Renal cortex interstitium (tissue), 11 donors: ENCODE data around the gene KRTAP4-5. TPM values are rescaled to one million over a fixed set of nuclear protein-coding genes. Genes with fewer than 3 reads are reported as not detected.
"Not testable (repeated sequence)": the region's sequence is repeated elsewhere in the genome, so short reads cannot be mapped to it uniquely, and the experiment has no call there.

Source experiments
- DNase-seq, 11 donors: peaks; one replicate each; pipeline ENCODE4 v3.0.0-alpha.2; 2013; ENCODE audit warnings: low read depth in 9 of 11, low spot score in 4 of 11; ENCODE audit errors: extremely low read depth in 1 of 11
- polyA plus RNA-seq, 3 donors: library from polyadenylated mRNA; unstranded; fragments of 120-200 nt; gene quantifications; one replicate each; pipeline ENCODE4 v1.2.1, GENCODE V29; 2013; ENCODE audit not compliant: insufficient read length in 3 of 3

Gene KRTAP4-5
- polyA plus RNA-seq, 3 donors = not detected

DNA sequence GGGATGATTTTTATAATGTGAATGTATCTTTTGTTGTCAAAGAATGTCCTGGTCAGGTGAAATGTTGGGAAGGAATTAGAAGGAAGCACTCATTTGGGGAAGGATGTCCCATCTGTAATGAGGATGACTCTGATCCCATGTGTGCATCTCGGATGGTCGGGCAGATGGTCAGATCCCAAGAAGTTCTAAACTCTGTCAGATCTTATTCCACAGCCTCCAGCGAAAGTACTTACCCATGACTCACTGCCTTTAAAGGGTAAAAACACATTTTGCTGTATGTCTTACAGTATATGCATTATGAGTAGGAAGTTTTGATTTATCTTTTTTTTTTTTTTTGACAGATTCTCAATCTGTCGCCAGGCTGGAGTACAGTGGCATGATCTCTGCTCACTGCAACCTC is 30.9 kb downstream of the KRTAP4-5 start:
- no peak for DNase-seq

DNA sequence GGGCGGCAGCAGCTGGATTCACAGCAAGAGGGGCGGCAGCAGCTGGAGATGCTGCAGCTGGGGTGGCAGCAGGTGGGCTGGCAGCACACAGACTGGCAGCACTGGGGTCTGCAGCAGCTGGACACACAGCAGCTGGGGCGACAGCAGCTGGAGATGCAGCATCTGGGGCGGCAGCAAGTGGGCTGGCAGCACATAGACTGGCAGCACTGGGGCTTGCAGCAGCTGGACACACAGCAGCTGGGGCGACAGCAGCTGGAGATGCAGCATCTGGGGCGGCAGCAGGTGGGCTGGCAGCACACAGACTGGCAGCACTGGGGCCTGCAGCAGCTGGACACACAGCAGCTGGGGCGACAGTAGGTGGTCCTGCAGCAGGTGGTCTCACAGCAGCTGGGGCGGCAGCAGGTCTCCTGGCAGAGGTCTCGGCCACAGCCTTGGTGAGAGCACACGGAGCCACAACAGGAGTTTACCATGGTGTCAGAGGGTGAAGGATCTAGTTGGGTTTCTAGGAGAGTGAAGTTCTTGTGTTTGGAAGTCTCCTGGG is 31.7 kb downstream of the KRTAP4-5 start, which contains the start of gene KRTAP4-11:
Gene KRTAP4-11, minus strand, starts transcription at position 528 of the 541 bp plus-strand sequence. Its CDS starts 58 bp downstream, at position 470.
- DNase-seq = not testable (repeated sequence)

DNA sequence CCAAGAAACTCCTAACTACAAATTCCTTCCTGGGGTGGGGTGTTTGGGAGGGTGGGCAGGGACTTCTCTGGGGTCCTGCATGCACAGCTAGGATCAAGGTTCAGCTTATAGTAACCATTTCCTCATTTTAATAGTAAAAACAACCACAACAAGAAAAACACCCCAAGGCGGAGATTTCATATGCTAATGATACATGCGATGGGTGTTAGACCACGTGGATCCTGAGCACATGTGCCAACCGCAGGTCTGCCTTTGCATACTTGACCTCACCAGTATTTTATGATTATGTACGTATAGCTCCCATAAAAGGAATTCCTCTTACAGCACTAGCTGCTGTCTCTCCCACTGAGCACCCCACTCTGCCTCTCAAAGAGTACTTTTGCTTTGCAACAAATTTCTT is 33.3 kb downstream of the KRTAP4-5 start:
- DNase-seq = no peak

DNA sequence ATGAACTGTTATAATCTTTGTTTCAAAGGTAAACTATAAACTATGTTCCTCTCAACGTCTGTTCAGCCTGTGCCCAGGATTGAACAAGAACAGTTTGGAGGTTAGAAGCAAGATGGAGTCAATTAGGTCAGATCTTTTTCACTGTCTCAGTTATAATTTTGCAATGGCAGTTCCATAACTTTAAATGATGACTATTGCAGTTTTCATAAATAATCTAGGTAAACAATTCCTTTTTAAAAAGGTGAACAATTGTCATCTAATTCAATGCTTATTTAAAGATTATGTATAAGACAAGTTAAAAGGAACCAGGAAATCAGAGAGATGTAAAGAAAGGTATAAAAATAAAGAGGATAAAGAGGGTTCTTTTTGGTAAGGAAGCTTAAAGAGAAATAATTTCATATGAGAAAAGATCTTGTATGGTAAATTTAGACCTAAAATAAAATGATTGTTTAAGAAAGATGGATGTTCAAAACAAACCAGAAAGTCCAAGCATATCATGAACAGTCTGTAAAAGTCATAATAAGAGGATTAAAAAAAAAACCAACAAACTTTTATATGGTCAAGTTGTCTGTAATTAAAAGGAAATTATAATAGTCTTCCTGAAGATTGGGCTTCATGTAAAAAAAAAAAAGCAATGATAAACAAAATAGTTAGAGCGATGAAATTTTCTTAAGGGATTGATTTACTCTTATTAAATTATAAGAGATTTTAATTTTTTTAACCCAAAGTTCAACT is 38.3 kb downstream of the KRTAP4-5 start:
- DNase-seq = no peak

DNA sequence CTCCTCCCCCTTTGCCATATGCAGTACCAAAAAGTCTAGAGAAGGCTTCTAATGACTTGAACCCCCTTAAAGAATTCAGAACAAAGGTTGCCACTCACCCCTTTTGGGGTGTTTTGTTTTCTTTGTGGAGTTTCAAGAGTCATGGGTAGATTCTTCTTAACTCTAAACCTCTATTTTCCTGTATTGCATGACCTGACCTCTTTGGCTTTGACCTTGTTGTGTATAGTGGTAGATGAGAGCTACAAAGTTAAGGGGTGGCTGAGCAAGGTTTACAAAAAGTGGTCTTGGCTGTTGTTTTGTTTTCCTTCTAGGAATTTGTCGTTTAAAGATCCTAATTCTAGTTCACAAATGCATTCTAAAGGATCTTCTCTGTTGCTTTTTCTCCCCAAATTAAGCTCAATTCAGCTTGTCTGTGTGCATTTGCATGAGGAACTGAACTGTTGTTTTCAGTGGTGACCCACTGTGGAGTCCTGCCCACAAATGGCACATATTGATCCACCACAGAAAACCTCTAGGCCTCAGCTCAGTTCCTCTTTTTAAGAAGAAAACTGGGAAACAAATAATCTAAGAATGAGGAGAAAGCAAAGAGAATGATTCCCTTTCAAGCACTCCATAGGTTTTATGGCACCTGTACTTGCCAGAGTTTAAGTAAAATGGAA is 40.8 kb downstream of the KRTAP4-5 start:
- not testable (repeated sequence) for DNase-seq

DNA sequence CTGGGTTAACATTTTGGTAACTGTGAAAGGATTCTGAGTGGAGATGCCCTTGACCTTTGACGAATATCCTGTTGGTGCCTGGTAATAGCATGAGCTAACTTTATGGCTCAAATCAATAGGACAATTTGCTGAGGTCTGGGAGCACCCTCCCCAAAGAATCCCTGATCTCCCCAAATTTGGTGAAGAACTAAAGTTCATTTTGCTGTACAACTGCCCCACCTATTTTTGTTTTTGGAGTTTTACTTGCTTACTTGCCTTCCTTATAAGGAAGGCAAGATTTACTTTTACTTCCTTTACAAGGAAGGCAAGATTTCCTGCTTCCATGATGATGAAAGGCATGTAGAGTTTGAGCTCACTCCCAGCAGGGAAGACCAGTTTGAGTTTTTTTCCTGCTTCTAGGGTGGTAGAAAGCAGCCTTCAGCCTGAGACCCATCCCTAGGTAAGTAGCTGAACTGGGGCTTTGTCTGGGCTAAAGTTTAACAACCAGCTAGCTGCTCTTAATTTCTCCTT is 41.6 kb downstream of the KRTAP4-5 start:
- no peak for DNase-seq

DNA sequence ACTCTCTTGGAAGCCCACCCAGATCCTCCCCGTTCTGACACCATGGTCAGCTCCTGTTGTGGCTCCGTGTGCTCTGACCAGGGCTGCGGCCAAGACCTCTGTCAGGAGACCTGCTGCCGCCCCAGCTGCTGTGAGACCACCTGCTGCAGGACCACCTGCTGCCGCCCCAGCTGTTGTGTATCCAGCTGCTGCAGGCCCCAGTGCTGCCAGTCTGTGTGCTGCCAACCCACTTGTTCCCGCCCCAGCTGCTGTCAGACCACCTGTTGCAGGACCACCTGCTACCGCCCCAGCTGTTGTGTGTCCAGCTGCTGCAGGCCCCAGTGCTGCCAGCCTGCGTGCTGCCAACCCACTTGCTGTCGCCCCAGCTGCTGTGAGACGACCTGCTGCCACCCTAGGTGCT is 44.3 kb downstream of the KRTAP4-5 start, which contains the start of gene KRTAP4-9:
Gene KRTAP4-9, plus strand, starts transcription at position 43 of the 400 bp plus-strand sequence. Its CDS starts 0 bp downstream, at position 43.
- not testable (repeated sequence) for DNase-seq

DNA sequence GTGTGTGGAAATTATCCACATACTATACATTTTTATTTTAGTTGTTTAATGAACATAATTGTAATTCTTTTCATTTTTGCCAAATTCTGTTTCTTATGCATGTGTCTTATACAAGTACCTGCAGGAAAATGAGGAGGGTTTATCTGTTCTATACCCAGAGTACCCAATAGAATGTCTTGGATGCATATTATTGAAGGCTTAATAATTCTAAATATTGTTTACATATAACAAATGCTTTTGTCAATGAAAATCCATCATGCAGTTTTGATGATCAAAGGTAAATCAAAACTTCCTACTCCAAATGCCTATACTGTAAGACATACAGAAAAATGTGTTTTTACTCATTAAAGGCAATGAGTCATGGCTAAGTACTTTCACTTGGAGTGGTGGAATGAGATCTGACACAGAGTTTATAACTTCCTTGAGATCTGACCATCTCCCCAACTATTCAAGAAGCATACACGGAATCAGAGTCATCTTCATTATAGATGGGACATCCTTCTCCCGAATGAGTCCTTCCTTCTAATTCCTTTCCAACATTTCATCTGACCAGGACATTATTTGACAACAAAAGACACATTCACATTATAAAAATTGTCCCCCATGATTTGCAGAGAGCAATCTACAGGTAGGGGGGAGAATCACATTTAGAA is 45.1 kb downstream of the KRTAP4-5 start:
- DNase-seq = not testable (repeated sequence)

DNA sequence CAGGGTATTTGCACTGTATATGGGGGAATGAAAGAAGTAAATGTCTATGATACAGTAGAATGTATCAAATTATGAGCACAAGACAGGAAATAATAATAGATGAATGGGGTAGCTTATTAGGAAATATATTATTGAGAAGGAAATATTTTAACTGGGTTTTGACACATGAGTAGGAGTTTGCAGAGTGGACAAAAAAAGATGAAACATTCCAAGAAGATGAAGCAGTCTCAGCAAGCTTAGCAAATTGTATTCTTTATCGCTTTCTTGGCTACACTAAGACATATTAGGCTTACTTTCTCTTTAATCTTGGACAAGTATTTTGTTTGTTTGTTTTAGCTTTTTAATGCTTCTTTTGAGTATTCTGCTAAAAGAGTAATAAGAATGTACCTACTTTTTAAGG is 45.7 kb downstream of the KRTAP4-5 start:
- no peak for DNase-seq

DNA sequence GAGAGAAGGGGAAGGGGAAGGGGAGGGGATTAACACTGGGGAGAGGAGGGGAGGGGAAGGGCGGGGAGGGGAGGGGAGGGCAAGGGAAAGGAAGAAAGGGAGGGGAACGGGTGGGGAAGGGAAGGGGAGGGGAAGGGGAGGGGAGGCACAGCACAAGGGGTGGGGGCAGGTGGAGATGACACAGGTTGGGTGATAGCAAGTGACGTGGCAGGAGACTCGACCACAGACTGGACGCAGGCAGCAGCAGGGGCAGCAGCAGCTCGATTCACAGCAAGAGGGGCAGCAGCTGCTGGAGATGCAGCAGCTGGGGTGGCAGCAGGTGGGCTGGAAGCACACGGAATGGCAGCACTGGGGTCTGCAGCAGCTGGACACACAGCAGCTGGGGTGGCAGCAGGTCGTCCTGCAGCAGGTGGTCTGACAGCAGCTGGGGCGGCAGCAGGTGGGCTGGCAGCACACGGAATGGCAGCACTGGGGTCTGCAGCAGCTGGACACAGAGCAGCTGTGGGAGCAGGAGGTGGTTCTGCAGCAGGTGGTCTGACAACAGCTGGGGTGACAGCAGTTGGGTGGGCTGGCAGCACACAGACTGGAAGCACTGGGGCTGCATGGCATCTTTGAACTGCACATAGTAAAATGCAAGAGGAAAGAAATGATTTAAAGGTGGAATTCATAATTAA is 47.9 kb downstream of the KRTAP4-5 start, which contains the start of gene KRTAP4-16:
Gene KRTAP4-16, minus strand, starts transcription at position 624 of the 674 bp plus-strand sequence. Its CDS starts 0 bp downstream, at position 624.
- DNase-seq = no peak

DNA sequence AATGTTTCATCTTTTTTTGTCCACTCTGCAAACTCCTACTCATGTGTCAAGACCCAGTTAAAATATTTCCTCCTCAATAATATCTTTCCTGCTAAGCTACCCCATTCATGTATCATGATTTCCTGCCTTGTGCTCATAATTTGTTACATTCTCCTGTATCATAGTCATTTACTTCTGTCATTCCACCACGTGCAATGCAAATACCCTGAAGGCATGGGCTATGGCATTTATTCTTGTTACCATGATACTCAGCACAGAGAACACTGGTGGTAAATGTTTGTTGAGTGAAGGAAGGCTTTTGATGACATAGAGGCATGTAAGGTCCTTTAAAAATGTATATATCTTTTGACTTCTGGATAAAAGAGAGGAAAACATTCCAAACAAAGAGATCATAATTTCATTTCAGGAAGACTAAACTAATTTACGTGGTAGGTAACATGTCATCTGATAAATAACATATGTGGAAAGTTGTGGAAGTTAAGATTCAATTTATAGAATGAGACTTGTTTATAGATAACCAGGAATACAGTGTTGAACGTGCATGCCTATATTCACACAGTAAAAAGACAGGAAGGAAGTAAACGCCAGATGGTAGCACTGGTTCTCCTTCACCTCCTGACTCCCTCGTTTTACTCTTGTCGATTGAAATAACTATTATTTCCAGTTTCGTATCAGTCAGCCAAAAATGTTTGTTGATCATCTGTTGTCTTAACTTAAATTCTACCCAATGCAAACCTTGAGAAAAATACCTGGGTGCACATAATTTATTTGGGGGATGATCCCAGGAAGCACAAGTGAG is 49.7 kb downstream of the KRTAP4-5 start:
- DNase-seq = not testable (repeated sequence)

Other genes starting within 250 kb of the KRTAP4-5 start
- 1 to 10 TPM in 1 of 3 donors, under 1 TPM in 2; 0.80 to 1.4 (median 0.94) TPM for gene KRT23, start 212.2 kb downstream of the KRTAP4-5 start, polyA plus RNA-seq
- gene KRT39, start 182.9 kb downstream of the KRTAP4-5 start, polyA plus RNA-seq = not detected
- not detected for gene KRT40, start 165.5 kb downstream of the KRTAP4-5 start, polyA plus RNA-seq
- not detected for gene KRTAP3-3, start 155.7 kb downstream of the KRTAP4-5 start, polyA plus RNA-seq
- gene KRTAP3-2, start 149.9 kb downstream of the KRTAP4-5 start, polyA plus RNA-seq = not detected
- not detected for gene KRTAP3-1, start 140.7 kb downstream of the KRTAP4-5 start, polyA plus RNA-seq
- not detected for gene KRTAP1-5, start 122.6 kb downstream of the KRTAP4-5 start, polyA plus RNA-seq
- gene KRTAP1-4, start 119.6 kb downstream of the KRTAP4-5 start, polyA plus RNA-seq = not detected
- gene KRTAP1-3, start 115.0 kb downstream of the KRTAP4-5 start, polyA plus RNA-seq = not detected
- gene KRTAP1-1, start 108.4 kb downstream of the KRTAP4-5 start, polyA plus RNA-seq = not detected
- not detected for gene KRTAP2-1, start 102.5 kb downstream of the KRTAP4-5 start, polyA plus RNA-seq
- not detected for gene KRTAP2-2, start 94.6 kb downstream of the KRTAP4-5 start, polyA plus RNA-seq
- gene KRTAP2-3, start 89.7 kb downstream of the KRTAP4-5 start, polyA plus RNA-seq = not detected
- gene KRTAP2-4, start 83.9 kb downstream of the KRTAP4-5 start, polyA plus RNA-seq = not detected
- not detected for gene KRTAP4-7, start 65.7 kb downstream of the KRTAP4-5 start, polyA plus RNA-seq
- not detected for gene KRTAP4-8, start 51.7 kb downstream of the KRTAP4-5 start, polyA plus RNA-seq
- not detected for gene KRTAP4-16, start 47.6 kb downstream of the KRTAP4-5 start, polyA plus RNA-seq
- gene KRTAP4-9, start 44.4 kb downstream of the KRTAP4-5 start, polyA plus RNA-seq = not detected
- gene KRTAP4-11, start 31.5 kb downstream of the KRTAP4-5 start, polyA plus RNA-seq = not detected
- not detected for gene KRTAP4-12, start 25.6 kb downstream of the KRTAP4-5 start, polyA plus RNA-seq
- gene KRTAP4-6, start 9.3 kb downstream of the KRTAP4-5 start, polyA plus RNA-seq = not detected
- gene KRTAP4-4, start 10.9 kb upstream of the KRTAP4-5 start, polyA plus RNA-seq = not detected
- not detected for gene KRTAP4-3, start 18.4 kb upstream of the KRTAP4-5 start, polyA plus RNA-seq
- not detected for gene KRTAP4-2, start 28.4 kb upstream of the KRTAP4-5 start, polyA plus RNA-seq
- gene KRTAP4-1, start 35.1 kb upstream of the KRTAP4-5 start, polyA plus RNA-seq = not detected
- not detected for gene KRTAP9-1, start 40.1 kb upstream of the KRTAP4-5 start, polyA plus RNA-seq
- gene KRTAP9-2, start 76.8 kb upstream of the KRTAP4-5 start, polyA plus RNA-seq = not detected
- not detected for gene KRTAP9-3, start 82.6 kb upstream of the KRTAP4-5 start, polyA plus RNA-seq
- gene KRTAP9-8, start 88.2 kb upstream of the KRTAP4-5 start, polyA plus RNA-seq = not detected
- not detected for gene KRTAP9-4, start 99.9 kb upstream of the KRTAP4-5 start, polyA plus RNA-seq
- not detected for gene KRTAP9-9, start 105.6 kb upstream of the KRTAP4-5 start, polyA plus RNA-seq
- under 1 TPM in 1 of 3 donors, not detected in 2; 0.19 TPM for gene KRTAP9-6, start 115.6 kb upstream of the KRTAP4-5 start, polyA plus RNA-seq
- gene KRTAP9-7, start 125.9 kb upstream of the KRTAP4-5 start, polyA plus RNA-seq = not detected
- not detected for gene KRTAP29-1, start 153.0 kb upstream of the KRTAP4-5 start, polyA plus RNA-seq
- gene KRTAP16-1, start 159.5 kb upstream of the KRTAP4-5 start, polyA plus RNA-seq = not detected
- gene KRTAP17-1, start 165.9 kb upstream of the KRTAP4-5 start, polyA plus RNA-seq = under 1 TPM in 1 of 3 donors, not detected in 2; 0.17 TPM
- gene KRT33A, start 201.0 kb upstream of the KRTAP4-5 start, polyA plus RNA-seq = not detected
- not detected for gene KRT33B, start 220.0 kb upstream of the KRTAP4-5 start, polyA plus RNA-seq
- gene KRT34, start 232.5 kb upstream of the KRTAP4-5 start, polyA plus RNA-seq = not detected
- not detected for gene KRT31, start 247.8 kb upstream of the KRTAP4-5 start, polyA plus RNA-seq